OCI-LY7 (cell line): ENCODE results near the gene EVA1C.

ENCODE experiments used
- CTCF ChIP-seq: fragments of 200-600 bp; sonication (generic); conservative IDR thresholded peaks from 2 replicates; pipeline ENCODE4 v1.5.1; 2014; ENCODE audit warnings: mild to moderate bottlenecking, antibody characterized with exemption, low read length, moderate library complexity, mixed read lengths
- EZH2phosphoT487 ChIP-seq: fragments of 200-600 bp; sonication (generic); IDR thresholded peaks from 2 replicates; pipeline ENCODE4 v1.6.1; 2018; ENCODE audit warnings: low read depth, borderline replicate concordance, mild to moderate bottlenecking, mixed run types, antibody characterized with exemption, low read length, moderate library complexity, mixed read lengths

GRCh38 chr21:32520875-32521735 lies 108.6 kb downstream of the EVA1C start:
- TF ChIP-seq CTCF (no peak), EZH2phosphoT487 (no peak)
